Peyer's patch (tissue), 4 donors: ENCODE measurements around the gene KAZN. TPM values are rescaled to one million over a fixed set of nuclear protein-coding genes. Genes with fewer than 3 reads are reported as not detected.

Experiments used
- DNase-seq, 3 donors: peaks; one replicate each; pipeline ENCODE4 v3.0.0-alpha.2; 2017 to 2019
- H3K27ac ChIP-seq, 4 donors: fragments of 200-600 bp; sonication (generic); one replicate each; pipeline ENCODE4 v1.5.1; 2016 to 2019
- H3K27me3 ChIP-seq, 2 donors: fragments of 200-600 bp; sonication (generic); one replicate each; pipeline ENCODE4 v1.5.1; 2019
- H3K36me3 ChIP-seq, 3 donors: fragments of 200-600 bp; sonication (generic); one replicate each; pipeline ENCODE4 v1.5.1; 2016 to 2019
- H3K4me1 ChIP-seq, 4 donors: fragments of 200-600 bp; sonication (generic); one replicate each; pipeline ENCODE4 v1.5.1; 2016 to 2019
- H3K4me3 ChIP-seq, 4 donors: fragments of 200-600 bp; sonication (generic); 1 replicate in 3 of 4; 2 replicates in 1 of 4; pipeline ENCODE4 v1.5.1; 2016 to 2019; ENCODE audit warnings: mild to moderate bottlenecking in 1 of 4
- H3K9me3 ChIP-seq, 4 donors: fragments of 200-600 bp; sonication (generic); one replicate each; pipeline ENCODE4 v1.5.1; 2016 to 2019; ENCODE audit warnings: mild to moderate bottlenecking in 1 of 4
- POLR2A ChIP-seq, 2 donors: fragments of 450-650 bp; IDR thresholded peaks; one replicate each; pipeline ENCODE4 v1.5.1; 2017; ENCODE audit warnings: antibody characterized with exemption in 2 of 2, mild to moderate bottlenecking in 2 of 2, moderate library complexity in 2 of 2
- total RNA-seq, 4 donors: library from RNA; depleted of rRNA; stranded (reverse); fragments of >200 nt; gene quantifications; one replicate each; pipeline ENCODE4 v1.1.0, GENCODE V29; 2016
- TF ChIP-seq, protein P1 (sequence below), 6 experiments: fragments of 450-650 bp in 4 of 6; fragments of 200-600 bp in 2 of 6; sonication (generic) in 1 of 6; IDR thresholded peaks; one replicate each; pipeline ENCODE4 v1.5.1; 2017 to 2019; ENCODE audit warnings: antibody characterized with exemption in 6 of 6, mild to moderate bottlenecking in 3 of 6, moderate library complexity in 1 of 6

KAZN gene
- total RNA-seq, 4 donors from 2014 or later = 14.9 to 25.5 (median 21.7) TPM

DNA sequence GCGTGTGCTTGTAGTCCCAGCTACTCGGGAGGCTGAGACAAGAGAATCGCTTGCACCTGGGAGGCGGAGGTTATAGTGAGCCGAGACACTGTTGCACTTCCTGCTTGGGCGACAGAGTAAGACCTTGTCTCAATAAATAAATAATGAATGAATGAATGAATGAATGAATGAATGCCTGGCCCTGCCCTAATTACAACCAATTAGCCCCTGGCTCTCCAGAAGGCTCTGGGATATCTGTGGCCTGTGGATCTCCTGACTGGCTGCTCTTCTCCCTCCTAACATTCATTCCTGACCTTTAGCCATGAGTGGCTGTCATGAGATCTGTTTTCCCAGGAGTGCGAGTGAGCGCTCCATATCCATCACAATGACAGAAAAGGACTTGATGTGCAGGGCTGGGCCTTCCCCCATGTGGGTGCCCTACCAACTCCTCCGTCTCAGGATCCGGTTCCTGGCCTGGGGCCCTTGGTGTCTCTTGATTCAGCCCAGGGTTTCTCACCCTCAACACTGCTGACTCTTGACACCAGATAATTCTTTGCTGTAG lies 311.5 kb downstream of the KAZN start:
- no peak overlapping the region for H3K4me3 ChIP-seq
- H3K9me3 ChIP-seq = no peaks in the 10 kb centered on the region
- H3K4me1 ChIP-seq = no peaks in the 10 kb centered on the region
- H3K27me3 ChIP-seq = no peaks in the 10 kb centered on the region
- DNase-seq = no peak
- H3K27ac ChIP-seq = no peak overlapping the region
- TF ChIP-seq, protein P1, sequence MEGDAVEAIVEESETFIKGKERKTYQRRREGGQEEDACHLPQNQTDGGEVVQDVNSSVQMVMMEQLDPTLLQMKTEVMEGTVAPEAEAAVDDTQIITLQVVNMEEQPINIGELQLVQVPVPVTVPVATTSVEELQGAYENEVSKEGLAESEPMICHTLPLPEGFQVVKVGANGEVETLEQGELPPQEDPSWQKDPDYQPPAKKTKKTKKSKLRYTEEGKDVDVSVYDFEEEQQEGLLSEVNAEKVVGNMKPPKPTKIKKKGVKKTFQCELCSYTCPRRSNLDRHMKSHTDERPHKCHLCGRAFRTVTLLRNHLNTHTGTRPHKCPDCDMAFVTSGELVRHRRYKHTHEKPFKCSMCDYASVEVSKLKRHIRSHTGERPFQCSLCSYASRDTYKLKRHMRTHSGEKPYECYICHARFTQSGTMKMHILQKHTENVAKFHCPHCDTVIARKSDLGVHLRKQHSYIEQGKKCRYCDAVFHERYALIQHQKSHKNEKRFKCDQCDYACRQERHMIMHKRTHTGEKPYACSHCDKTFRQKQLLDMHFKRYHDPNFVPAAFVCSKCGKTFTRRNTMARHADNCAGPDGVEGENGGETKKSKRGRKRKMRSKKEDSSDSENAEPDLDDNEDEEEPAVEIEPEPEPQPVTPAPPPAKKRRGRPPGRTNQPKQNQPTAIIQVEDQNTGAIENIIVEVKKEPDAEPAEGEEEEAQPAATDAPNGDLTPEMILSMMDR (IDR thresholded peaks at IDR 0.05) = no peak
- no peak for TF ChIP-seq POLR2A (IDR thresholded peaks at IDR 0.05)
- H3K36me3 ChIP-seq = no peaks in the 10 kb centered on the region

GRCh38 chr1:14910984-14911721 lies 312.7 kb downstream of the KAZN start:
- TF ChIP-seq, protein P1 (IDR thresholded peaks at IDR 0.05) = no peak
- no peak for TF ChIP-seq POLR2A (IDR thresholded peaks at IDR 0.05)
- no peak for DNase-seq
- no peaks in the 10 kb centered on the region for H3K36me3 ChIP-seq
- H3K9me3 ChIP-seq = no peaks in the 10 kb centered on the region
- no peak overlapping the region for H3K27ac ChIP-seq
- H3K27me3 ChIP-seq = no peaks in the 10 kb centered on the region
- H3K4me1 ChIP-seq = no peaks in the 10 kb centered on the region
- H3K4me3 ChIP-seq = no peak overlapping the region

DNA sequence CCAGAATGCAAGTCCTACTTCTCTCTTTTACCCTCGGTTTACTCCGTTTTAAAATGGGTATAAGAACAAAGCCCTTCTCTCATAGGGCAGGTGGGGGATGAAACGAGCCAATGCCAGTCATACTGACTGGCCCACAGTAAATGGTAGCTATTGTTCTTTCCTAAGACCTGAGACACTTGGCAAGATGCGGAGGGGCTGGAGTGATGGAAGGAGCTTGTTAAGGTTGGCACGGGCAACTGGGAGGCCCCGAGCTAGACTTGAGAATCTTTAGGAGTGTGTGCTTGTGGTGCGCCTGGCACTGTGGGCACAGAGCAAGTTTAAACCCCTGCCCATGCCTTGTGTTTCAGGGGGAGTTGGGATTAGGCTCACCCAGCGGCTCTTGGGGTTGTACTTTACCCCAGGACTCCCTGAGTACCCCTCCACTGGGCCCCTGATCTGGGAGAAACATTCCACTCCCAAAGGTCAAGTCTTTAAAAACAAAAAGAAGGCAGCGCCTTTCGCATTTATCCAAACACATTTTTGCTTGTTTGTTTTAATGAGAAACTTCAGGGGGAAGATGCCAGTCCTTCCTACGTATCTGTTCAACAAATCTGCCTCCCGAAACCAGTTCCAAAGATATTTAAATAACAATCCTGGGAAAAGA lies 314.5 kb downstream of the KAZN start:
- H3K9me3 ChIP-seq = no peaks in the 10 kb centered on the region
- H3K4me1 ChIP-seq = no peaks in the 10 kb centered on the region
- H3K27ac ChIP-seq = no peak overlapping the region
- no peaks in the 10 kb centered on the region for H3K36me3 ChIP-seq
- H3K27me3 ChIP-seq = no peaks in the 10 kb centered on the region
- no peak for DNase-seq
- H3K4me3 ChIP-seq = no peak overlapping the region
- TF ChIP-seq POLR2A (IDR thresholded peaks at IDR 0.05) = no peak
- TF ChIP-seq, protein P1 (IDR thresholded peaks at IDR 0.05) = no peak

DNA sequence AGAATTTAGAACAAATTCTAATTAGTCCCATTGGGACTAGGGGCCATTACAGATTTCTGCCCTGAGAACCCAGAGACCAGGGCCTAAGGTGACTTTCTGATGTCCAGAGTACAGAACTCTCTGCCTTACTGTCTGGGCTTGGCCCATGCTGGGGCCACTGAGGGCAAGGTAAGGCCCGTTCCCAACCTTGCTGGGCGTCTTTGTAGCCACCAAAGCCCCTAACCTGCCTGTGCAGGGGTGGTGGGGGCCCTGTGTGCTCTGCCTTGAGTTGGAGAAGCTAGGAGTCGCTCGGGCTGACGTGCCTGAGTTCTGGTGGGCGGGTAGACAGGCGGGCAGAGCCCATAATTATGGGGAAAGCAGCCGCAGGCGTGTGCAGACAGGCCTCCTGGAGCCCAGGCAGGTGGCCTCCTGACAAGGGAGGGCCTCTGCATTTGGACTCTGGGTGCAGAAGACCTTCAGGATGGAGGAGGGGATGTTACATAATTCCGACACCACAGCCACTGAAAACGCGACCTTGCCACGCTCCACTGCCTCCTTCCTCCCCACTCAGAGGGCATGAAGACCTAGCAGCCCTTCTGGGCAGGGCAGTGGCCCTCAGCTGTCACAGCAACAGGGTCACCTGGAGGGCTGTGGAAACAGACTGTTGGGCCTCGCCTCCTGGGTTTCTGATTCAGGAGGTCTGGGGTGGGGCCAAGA lies 315.1 kb downstream of the KAZN start:
- TF ChIP-seq, protein P1 (IDR thresholded peaks at IDR 0.05) = no peak
- TF ChIP-seq POLR2A (IDR thresholded peaks at IDR 0.05) = no peak
- Histone ChIP-seq H3K27ac (no peak overlapping the region), H3K9me3 (no peaks in the 10 kb centered on the region), H3K4me3 (no peak overlapping the region), H3K36me3 (no peaks in the 10 kb centered on the region), H3K4me1 (no peaks in the 10 kb centered on the region), H3K27me3 (no peaks in the 10 kb centered on the region)
- no peak for DNase-seq

- Histone ChIP-seq H3K27me3 (no peaks in the 10 kb centered on the region), H3K4me3 (no peak overlapping the region), H3K27ac (no peak overlapping the region), H3K36me3 (no peaks in the 10 kb centered on the region), H3K9me3 (no peaks in the 10 kb centered on the region), H3K4me1 (no peaks in the 10 kb centered on the region)
- no peak for TF ChIP-seq POLR2A (IDR thresholded peaks at IDR 0.05)
- TF ChIP-seq, protein P1 (IDR thresholded peaks at IDR 0.05) = no peak
- no peak for DNase-seq
Observed at GRCh38 chr1:14914351-14914988, 316.0 kb downstream of the KAZN start.
